ENCODE measurements around the gene ABCB9. TPM values are rescaled to one million over a fixed set of nuclear protein-coding genes. Genes with fewer than 3 reads are reported as not detected.
"Not testable (repeated sequence)": the region's sequence is repeated elsewhere in the genome, so short reads cannot be mapped to it uniquely, and the experiment has no call there.

The ABCB9 gene
- total RNA-seq, 1 donor from 2014 or later = 1.9 TPM

- H2AFZ ChIP-seq (replicated peaks) = no peak overlapping the region
- H3K4me2 ChIP-seq = no peak overlapping the region
- H3K4me3 ChIP-seq = no peak overlapping the region
- no peaks in the 10 kb centered on the region for H3F3A ChIP-seq (ENCODE audit: low read depth)
- H3K9me3 Mint-ChIP-seq = no peaks in the 10 kb centered on the region
- no peaks in the 10 kb centered on the region for H3K4me1 ChIP-seq
- no peaks in the 10 kb centered on the region for H3K36me3 ChIP-seq
- no peak overlapping the region for H3K9ac ChIP-seq
- TF ChIP-seq EZH2 (IDR thresholded peaks at IDR 0.05) (no peak), EZH2phosphoT487 (IDR thresholded peaks at IDR 0.05) (no peak), CTCF (IDR thresholded peaks at IDR 0.05) (no peak)
- peaks cover 8% of the 10 kb centered on the region for H3K27me3 Mint-ChIP-seq (ENCODE audit: insufficient read depth, low read depth)
- no peaks in the 10 kb centered on the region for H3K79me2 ChIP-seq (ENCODE audit: low read depth)
- H3K27ac Mint-ChIP-seq = no peak overlapping the region
- H3K36me3 Mint-ChIP-seq = peaks cover 2% of the 10 kb centered on the region
- no peaks in the 10 kb centered on the region for H4K20me1 ChIP-seq (ENCODE audit: low read depth)
- H3K27me3 ChIP-seq = no peaks in the 10 kb centered on the region
- no peak overlapping the region for H3K27ac ChIP-seq
- H3K4me1 Mint-ChIP-seq = peaks cover 18% of the 10 kb centered on the region
- H3K4me3 Mint-ChIP-seq = no peak overlapping the region
- H3K9me3 ChIP-seq (ENCODE audit: low read depth) = no peaks in the 10 kb centered on the region
- DNase-seq (ENCODE audit: low spot score) = no peak
Observed at GRCh38 chr12:122943196-122943595, 23.1 kb downstream of the ABCB9 start.

- Histone ChIP-seq H2AFZ (replicated peaks) (no peak overlapping the region), H4K20me1 (ENCODE audit: low read depth) (no peaks in the 10 kb centered on the region), H3K9me3 (ENCODE audit: low read depth) (no peaks in the 10 kb centered on the region), H3K4me1 (no peaks in the 10 kb centered on the region), H3K27ac (no peak overlapping the region), H3K4me3 (no peak overlapping the region), H3K27me3 (no peaks in the 10 kb centered on the region), H3K4me2 (no peak overlapping the region), H3K79me2 (ENCODE audit: low read depth) (no peaks in the 10 kb centered on the region), H3F3A (ENCODE audit: low read depth) (no peaks in the 10 kb centered on the region), H3K9ac (no peak overlapping the region), H3K36me3 (no peaks in the 10 kb centered on the region)
- peaks cover 18% of the 10 kb centered on the region for H3K4me1 Mint-ChIP-seq
- peaks cover 10% of the 10 kb centered on the region for H3K27me3 Mint-ChIP-seq (ENCODE audit: insufficient read depth, low read depth)
- TF ChIP-seq CTCF (IDR thresholded peaks at IDR 0.05) (no peak), EZH2phosphoT487 (IDR thresholded peaks at IDR 0.05) (no peak), EZH2 (IDR thresholded peaks at IDR 0.05) (no peak)
- no peak for DNase-seq (ENCODE audit: low spot score)
- no peak overlapping the region for H3K27ac Mint-ChIP-seq
- peaks cover 2% of the 10 kb centered on the region for H3K36me3 Mint-ChIP-seq
- no peaks in the 10 kb centered on the region for H3K9me3 Mint-ChIP-seq
- peak overlapping the region; percentile 31 for H3K4me3 Mint-ChIP-seq
Observed at GRCh38 chr12:122942637-122943036, 23.6 kb downstream of the ABCB9 start.

- not testable (repeated sequence) for H3K79me2 ChIP-seq (ENCODE audit: low read depth); H2AFZ ChIP-seq (replicated peaks); H3K36me3 ChIP-seq; H4K20me1 ChIP-seq (ENCODE audit: low read depth); H3K9me3 Mint-ChIP-seq; H3K27me3 ChIP-seq; H3K27ac Mint-ChIP-seq; H3F3A ChIP-seq (ENCODE audit: low read depth); H3K4me2 ChIP-seq; H3K36me3 Mint-ChIP-seq; H3K4me3 Mint-ChIP-seq; H3K4me1 ChIP-seq; H3K27ac ChIP-seq; DNase-seq (ENCODE audit: low spot score); H3K9ac ChIP-seq; H3K9me3 ChIP-seq (ENCODE audit: low read depth); H3K4me3 ChIP-seq
- Mint-ChIP-seq H3K27me3 (ENCODE audit: insufficient read depth, low read depth) (peaks cover 13% of the 10 kb centered on the region), H3K4me1 (peaks cover 16% of the 10 kb centered on the region)
Observed at GRCh38 chr12:122941351-122941750, 24.9 kb downstream of the ABCB9 start.

GRCh38 chr12:122939125-122939524 lies 27.1 kb downstream of the ABCB9 start:
- H3K9ac ChIP-seq = no peak overlapping the region
- peak overlapping the region; percentile 48 for H3K27ac Mint-ChIP-seq
- H3K4me2 ChIP-seq = no peak overlapping the region
- no peak overlapping the region for H2AFZ ChIP-seq (replicated peaks)
- H3K4me1 Mint-ChIP-seq = peaks cover 13% of the 10 kb centered on the region
- no peak overlapping the region for H3K27ac ChIP-seq
- H3K27me3 ChIP-seq = no peaks in the 10 kb centered on the region
- no peaks in the 10 kb centered on the region for H3K36me3 ChIP-seq
- H3K79me2 ChIP-seq (ENCODE audit: low read depth) = no peaks in the 10 kb centered on the region
- H3K4me3 Mint-ChIP-seq = no peak overlapping the region
- no peaks in the 10 kb centered on the region for H3K9me3 Mint-ChIP-seq
- H4K20me1 ChIP-seq (ENCODE audit: low read depth) = no peaks in the 10 kb centered on the region
- DNase-seq (ENCODE audit: low spot score) = no peak
- H3F3A ChIP-seq (ENCODE audit: low read depth) = peaks cover 15% of the 10 kb centered on the region
- H3K27me3 Mint-ChIP-seq (ENCODE audit: insufficient read depth, low read depth) = peaks cover 13% of the 10 kb centered on the region
- H3K4me3 ChIP-seq = no peak overlapping the region
- peaks cover 2% of the 10 kb centered on the region for H3K36me3 Mint-ChIP-seq
- TF ChIP-seq CTCF (IDR thresholded peaks at IDR 0.05) (no peak), EZH2 (IDR thresholded peaks at IDR 0.05) (no peak), EZH2phosphoT487 (IDR thresholded peaks at IDR 0.05) (no peak)
- peaks cover 9% of the 10 kb centered on the region for H3K4me1 ChIP-seq
- H3K9me3 ChIP-seq (ENCODE audit: low read depth) = no peaks in the 10 kb centered on the region

Data from neural progenitor cell (in vitro differentiated cells).